Psoas muscle (tissue), 8 donors: ENCODE results near the gene TMEM8B. TPM values are rescaled to one million over a fixed set of nuclear protein-coding genes. Genes with fewer than 3 reads are reported as not detected.

Experiments used
- ATAC-seq, 4 donors: fragments of 200-7000 bp; cut with Tn5 transposase; one replicate each; pipeline ENCODE4 v1.9.1; 2020; ENCODE audit warnings: moderate library complexity in 3 of 4, mild to moderate bottlenecking in 2 of 4
- DNase-seq, 2 donors: peaks; one replicate each; pipeline ENCODE4 v3.0.0-alpha.2; 2020
- H3K27ac ChIP-seq: fragments of 200-600 bp; one replicate; pipeline ENCODE4 v1.8.0; 2022
- H3K27me3 ChIP-seq, 3 donors: fragments of 200-600 bp in 1 of 3; one replicate each; pipeline versions ENCODE4 v1.6.1 to v1.8.0; 2013 to 2022; ENCODE audit warnings: low read length in 2 of 3, mild to moderate bottlenecking in 2 of 3, moderate library complexity in 1 of 3; ENCODE audit not compliant: insufficient read depth in 3 of 3
- H3K36me3 ChIP-seq, 2 donors: fragments of 200-600 bp in 1 of 2; one replicate each; pipeline versions ENCODE4 v1.6.1 to v1.8.0; 2013 to 2022; ENCODE audit warnings: low read depth in 1 of 2, mild to moderate bottlenecking in 1 of 2, moderate library complexity in 1 of 2; ENCODE audit not compliant: insufficient read depth in 1 of 2
- H3K4me1 ChIP-seq: fragments of 200-600 bp; one replicate; pipeline ENCODE4 v1.8.0; 2022
- H3K4me3 ChIP-seq: fragments of 200-600 bp; one replicate; pipeline ENCODE4 v1.8.0; 2022; ENCODE audit warnings: mild to moderate bottlenecking
- H3K9me3 ChIP-seq: fragments of 200-600 bp; one replicate; pipeline ENCODE4 v1.8.0; 2022
- WGBS, 3 donors: extraction: QIAGEN DNeasy Blood & Tissue Kit; methylation state at CpG; one replicate each; pipeline versions ENCODE4 v1.1.6 to v1.1.7; 2013; 5-methylcytosine and 5-hydroxymethylcytosine counted together
- intact Hi-C, 2 donors: fragments of 100-400 bp; cut with DNase I; formaldehyde crosslinking; loops; one replicate each; pipeline versions ENCODE4 v1.11.0 to v1.14.2; 2022
- polyA plus RNA-seq, 3 donors: library from polyadenylated mRNA; stranded (reverse); fragments of 200-250 nt; gene quantifications; one replicate each; pipeline ENCODE4 v1.2.3, GENCODE V29; 2013
- total RNA-seq, 4 donors: library from RNA; stranded (reverse); fragmentation: NEBNext Ultra II Directional in 2 of 4; extraction: Animal tissue kit (Norgen Biotek cat#: 25700) in 2 of 4; gene quantifications; one replicate each; pipeline versions ENCODE4 v1.2.1 to v1.2.4, GENCODE V29; 2021 to 2023
- TF ChIP-seq, protein P1 (sequence below): fragments of 200-600 bp; IDR thresholded peaks from one replicate; pipeline ENCODE4 v1.8.0; 2022; ENCODE audit warnings: antibody characterized with exemption
- donor health status: healthy with polysubstance abuse.
- donor health status: DM: no; HTN: no; CAD: no; lungs with moderate emphysema.
- donor health status: Bipolar disorder and iron deficiency.
- donor health status: healthy.
- donor health status: DM: yes; HTN: yes; CAD: no.
- donor health status: DM: no; HTN: no; CAD: no.
- donor health status: DM: no; HTN: no; CAD: no.
- donor health status: DM: yes; HTN: yes; CAD: no.

TMEM8B gene
- total and polyA plus RNA-seq, 7 donors = 2.8 to 18.5 (median 8.9) TPM

DNA sequence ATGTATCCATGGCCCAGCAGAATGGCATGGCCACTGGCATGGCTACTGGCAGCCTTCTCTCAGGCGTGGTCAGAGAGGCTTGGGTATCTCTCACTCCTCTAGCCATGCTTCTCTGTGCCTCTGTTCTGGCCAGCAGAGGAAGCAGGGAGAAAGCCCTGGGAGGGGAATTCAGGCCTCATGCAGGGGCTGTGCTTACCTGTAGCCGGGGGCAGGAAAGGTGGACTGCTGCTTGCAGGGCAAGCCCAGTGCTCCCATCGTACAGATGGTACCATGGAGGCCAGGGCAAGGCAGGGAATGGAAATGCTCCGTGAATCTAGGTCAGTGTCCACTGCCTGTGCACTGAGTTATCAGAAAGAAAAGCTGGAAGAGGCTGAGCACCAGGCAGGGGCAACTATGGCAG, 38.5 kb downstream of the TMEM8B start:
- DNase-seq (no peak), ATAC-seq (no peak)
- WGBS, 3 donors = 80 to 93% (median 89%) methylated on average over 4 of the region's 4 CpGs
- H3K27ac ChIP-seq = no peak overlapping the region
- intact Hi-C loops = no loop called here
- H3K4me1 ChIP-seq = no peaks in the 10 kb centered on the region
- H3K4me3 ChIP-seq = no peak overlapping the region
- H3K27me3 ChIP-seq = peaks cover 0 to 15% (median 1%) of the 10 kb centered on the region in 3 donors
- TF ChIP-seq, protein P1, sequence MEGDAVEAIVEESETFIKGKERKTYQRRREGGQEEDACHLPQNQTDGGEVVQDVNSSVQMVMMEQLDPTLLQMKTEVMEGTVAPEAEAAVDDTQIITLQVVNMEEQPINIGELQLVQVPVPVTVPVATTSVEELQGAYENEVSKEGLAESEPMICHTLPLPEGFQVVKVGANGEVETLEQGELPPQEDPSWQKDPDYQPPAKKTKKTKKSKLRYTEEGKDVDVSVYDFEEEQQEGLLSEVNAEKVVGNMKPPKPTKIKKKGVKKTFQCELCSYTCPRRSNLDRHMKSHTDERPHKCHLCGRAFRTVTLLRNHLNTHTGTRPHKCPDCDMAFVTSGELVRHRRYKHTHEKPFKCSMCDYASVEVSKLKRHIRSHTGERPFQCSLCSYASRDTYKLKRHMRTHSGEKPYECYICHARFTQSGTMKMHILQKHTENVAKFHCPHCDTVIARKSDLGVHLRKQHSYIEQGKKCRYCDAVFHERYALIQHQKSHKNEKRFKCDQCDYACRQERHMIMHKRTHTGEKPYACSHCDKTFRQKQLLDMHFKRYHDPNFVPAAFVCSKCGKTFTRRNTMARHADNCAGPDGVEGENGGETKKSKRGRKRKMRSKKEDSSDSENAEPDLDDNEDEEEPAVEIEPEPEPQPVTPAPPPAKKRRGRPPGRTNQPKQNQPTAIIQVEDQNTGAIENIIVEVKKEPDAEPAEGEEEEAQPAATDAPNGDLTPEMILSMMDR = no peak
- H3K36me3 ChIP-seq = no peaks in the 10 kb centered on the region
- no peaks in the 10 kb centered on the region for H3K9me3 ChIP-seq

DNA sequence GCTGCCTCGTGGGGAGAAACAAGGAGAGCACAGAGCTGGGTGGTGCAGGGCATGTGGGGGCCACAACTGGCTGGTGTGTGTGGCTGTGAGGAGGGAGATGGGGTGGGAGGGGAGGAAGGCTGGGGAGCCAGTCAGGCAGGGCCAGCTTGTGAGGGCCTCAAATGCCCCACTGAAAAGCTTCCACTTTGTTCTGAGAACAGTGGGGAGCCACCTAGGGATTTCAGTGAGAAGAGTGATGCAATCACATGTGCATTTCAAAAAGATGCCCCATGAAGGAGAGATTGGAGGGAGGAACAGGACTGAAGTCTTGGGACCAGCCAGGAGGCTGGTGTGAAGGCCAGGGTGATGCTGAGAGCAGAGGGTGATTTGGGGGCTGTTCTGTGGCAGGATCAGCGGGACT, 39.9 kb downstream of the TMEM8B start:
- Histone ChIP-seq H3K4me1 (no peaks in the 10 kb centered on the region), H3K4me3 (no peak overlapping the region), H3K27ac (no peak overlapping the region), H3K27me3 (peaks cover 0 to 15% (median 1%) of the 10 kb centered on the region in 3 donors), H3K9me3 (no peaks in the 10 kb centered on the region), H3K36me3 (no peaks in the 10 kb centered on the region)
- 69 to 77% (median 71%) methylated on average over 2 of the region's 2 CpGs for WGBS, 3 donors
- TF ChIP-seq, protein P1 = no peak
- DNase-seq = no peak
- intact Hi-C loops = no loop called here
- no peak for ATAC-seq

DNA sequence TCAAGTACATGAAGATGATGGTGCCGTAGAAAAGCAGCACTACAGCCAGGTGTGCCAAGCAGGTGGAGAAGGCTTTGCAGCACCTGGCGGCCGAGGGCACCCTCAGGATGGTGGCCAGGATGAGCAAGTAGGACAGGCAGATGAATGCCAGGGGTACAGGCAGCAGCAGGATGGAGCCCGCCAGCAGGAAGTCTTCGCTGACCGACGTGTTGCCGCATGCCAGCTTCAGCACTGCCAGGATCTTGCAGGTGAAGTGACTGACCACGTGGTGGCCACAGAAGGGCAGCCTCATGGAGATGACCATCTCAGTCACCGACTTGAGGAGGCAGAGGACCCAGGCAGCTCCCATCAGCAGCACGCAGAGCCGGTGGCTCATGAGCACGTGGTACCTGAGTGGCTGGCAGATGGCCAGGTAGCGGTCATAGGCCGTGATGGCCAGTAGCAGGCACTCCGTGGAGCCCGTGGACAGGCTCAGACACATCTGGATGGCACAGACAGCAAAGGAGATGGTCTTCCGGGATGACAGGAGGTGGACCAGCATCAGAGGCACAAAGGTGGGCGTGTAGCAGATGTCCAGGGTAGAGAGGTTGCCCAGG, 40.7 kb downstream of the TMEM8B start:
- ATAC-seq (no peak), DNase-seq (no peak)
- Histone ChIP-seq H3K27ac (no peak overlapping the region), H3K4me1 (no peaks in the 10 kb centered on the region), H3K36me3 (no peaks in the 10 kb centered on the region), H3K4me3 (no peak overlapping the region), H3K27me3 (peaks cover 0 to 9% (median 1%) of the 10 kb centered on the region in 3 donors), H3K9me3 (no peaks in the 10 kb centered on the region)
- 83 to 90% (median 84%) methylated on average over 18 to 19 of the region's 19 CpGs for WGBS, 3 donors
- TF ChIP-seq, protein P1 = no peak
- intact Hi-C loops = no loop called here

DNA sequence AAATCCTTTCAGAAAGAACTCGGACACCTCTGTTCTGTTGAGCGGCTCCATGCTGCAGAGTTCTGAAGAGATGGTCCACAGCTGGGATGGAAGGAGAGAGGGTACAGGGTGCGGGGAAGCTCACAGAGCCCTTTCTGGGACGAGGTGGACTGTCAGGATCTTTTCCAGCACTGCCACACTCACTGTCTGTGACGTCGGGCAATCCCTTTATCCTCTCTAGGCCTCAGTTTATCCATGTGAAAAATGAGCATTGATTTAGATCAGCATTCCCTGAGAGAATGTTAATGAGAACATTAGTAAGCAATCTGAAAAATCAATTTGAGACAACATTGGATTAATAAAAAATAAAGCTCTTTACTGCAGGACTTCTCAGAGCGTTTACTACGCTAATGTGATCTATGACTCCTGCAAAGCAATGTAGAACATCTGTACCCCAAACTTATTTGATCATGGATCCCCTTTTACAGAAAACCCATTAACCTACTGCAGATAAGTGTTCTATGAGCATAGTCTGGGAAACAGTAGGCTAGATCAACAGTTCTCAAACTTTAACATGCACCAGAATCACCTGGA, 41.4 kb downstream of the TMEM8B start, which contains the start of gene OR13J1:
OR13J1 (minus strand) TSS at position 51 of the 573 bp plus-strand sequence; CDS start at position 51, 0 bp downstream.
- 88 to 92% (median 89%) methylated on average over 8 of the region's 8 CpGs for WGBS, 3 donors
- DNase-seq = no peak
- H3K4me3 ChIP-seq = no peak within 1 kb of the TSS
- no peaks in the 10 kb centered on the region for H3K36me3 ChIP-seq
- intact Hi-C loops = no loop called here
- H3K9me3 ChIP-seq = no peaks in the 10 kb centered on the region
- H3K27me3 ChIP-seq = peaks cover 0 to 9% (median 1%) of the 10 kb centered on the region in 3 donors
- TF ChIP-seq, protein P1 = no peak
- no peak for ATAC-seq
- no peak within 1 kb of the TSS for H3K27ac ChIP-seq
- H3K4me1 ChIP-seq = no peaks in the 10 kb centered on the region
